ENCODE data around the gene MXRA8.

DNA sequence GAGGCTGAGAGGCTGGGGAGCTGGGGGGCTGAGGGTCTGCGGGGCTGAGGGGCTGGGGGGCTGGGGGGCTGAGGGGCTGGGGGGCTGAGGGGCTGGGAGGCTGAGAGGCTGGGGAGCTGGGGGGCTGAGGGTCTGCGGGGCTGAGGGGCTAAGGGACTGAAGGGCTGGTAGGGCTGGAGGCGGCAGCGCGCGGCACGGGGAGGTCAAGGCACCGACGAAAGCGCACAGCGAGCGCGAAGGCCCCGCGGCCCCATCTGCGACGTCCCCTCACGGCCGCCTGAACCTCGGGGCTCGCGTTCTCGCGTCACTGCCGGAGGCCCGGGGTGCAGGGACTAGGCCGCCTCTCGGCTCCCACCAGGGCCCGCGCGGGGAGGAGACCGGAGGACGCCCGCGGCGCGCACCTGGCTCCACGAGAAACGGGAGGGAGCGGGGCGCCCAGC is 34.3 kb downstream of the MXRA8 start:
- TF ChIP-seq, protein P1, sequence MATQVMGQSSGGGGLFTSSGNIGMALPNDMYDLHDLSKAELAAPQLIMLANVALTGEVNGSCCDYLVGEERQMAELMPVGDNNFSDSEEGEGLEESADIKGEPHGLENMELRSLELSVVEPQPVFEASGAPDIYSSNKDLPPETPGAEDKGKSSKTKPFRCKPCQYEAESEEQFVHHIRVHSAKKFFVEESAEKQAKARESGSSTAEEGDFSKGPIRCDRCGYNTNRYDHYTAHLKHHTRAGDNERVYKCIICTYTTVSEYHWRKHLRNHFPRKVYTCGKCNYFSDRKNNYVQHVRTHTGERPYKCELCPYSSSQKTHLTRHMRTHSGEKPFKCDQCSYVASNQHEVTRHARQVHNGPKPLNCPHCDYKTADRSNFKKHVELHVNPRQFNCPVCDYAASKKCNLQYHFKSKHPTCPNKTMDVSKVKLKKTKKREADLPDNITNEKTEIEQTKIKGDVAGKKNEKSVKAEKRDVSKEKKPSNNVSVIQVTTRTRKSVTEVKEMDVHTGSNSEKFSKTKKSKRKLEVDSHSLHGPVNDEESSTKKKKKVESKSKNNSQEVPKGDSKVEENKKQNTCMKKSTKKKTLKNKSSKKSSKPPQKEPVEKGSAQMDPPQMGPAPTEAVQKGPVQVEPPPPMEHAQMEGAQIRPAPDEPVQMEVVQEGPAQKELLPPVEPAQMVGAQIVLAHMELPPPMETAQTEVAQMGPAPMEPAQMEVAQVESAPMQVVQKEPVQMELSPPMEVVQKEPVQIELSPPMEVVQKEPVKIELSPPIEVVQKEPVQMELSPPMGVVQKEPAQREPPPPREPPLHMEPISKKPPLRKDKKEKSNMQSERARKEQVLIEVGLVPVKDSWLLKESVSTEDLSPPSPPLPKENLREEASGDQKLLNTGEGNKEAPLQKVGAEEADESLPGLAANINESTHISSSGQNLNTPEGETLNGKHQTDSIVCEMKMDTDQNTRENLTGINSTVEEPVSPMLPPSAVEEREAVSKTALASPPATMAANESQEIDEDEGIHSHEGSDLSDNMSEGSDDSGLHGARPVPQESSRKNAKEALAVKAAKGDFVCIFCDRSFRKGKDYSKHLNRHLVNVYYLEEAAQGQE (IDR thresholded peaks at IDR 0.05; ENCODE audit: insufficient replicate concordance, low read depth) = no peak
- no peak for TF ChIP-seq GABPA (IDR thresholded peaks at IDR 0.05; ENCODE audit: low read depth)
- no peak for TF ChIP-seq SPI1 (IDR thresholded peaks at IDR 0.05; ENCODE audit: borderline replicate concordance, low read depth)
- TF ChIP-seq, protein P2, sequence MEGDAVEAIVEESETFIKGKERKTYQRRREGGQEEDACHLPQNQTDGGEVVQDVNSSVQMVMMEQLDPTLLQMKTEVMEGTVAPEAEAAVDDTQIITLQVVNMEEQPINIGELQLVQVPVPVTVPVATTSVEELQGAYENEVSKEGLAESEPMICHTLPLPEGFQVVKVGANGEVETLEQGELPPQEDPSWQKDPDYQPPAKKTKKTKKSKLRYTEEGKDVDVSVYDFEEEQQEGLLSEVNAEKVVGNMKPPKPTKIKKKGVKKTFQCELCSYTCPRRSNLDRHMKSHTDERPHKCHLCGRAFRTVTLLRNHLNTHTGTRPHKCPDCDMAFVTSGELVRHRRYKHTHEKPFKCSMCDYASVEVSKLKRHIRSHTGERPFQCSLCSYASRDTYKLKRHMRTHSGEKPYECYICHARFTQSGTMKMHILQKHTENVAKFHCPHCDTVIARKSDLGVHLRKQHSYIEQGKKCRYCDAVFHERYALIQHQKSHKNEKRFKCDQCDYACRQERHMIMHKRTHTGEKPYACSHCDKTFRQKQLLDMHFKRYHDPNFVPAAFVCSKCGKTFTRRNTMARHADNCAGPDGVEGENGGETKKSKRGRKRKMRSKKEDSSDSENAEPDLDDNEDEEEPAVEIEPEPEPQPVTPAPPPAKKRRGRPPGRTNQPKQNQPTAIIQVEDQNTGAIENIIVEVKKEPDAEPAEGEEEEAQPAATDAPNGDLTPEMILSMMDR (IDR thresholded peaks at IDR 0.05; ENCODE audit: insufficient read depth, low read length) = no peak
- TF ChIP-seq POLR2AphosphoS5 (IDR thresholded peaks at IDR 0.05; ENCODE audit: low read depth) = no peak
